ENCODE results near the gene FGF14.

The FGF14 gene

GRCh38 chr13:102361113-102361512, 40.7 kb downstream of the FGF14 start:
- no peak for DNase-seq

DNA sequence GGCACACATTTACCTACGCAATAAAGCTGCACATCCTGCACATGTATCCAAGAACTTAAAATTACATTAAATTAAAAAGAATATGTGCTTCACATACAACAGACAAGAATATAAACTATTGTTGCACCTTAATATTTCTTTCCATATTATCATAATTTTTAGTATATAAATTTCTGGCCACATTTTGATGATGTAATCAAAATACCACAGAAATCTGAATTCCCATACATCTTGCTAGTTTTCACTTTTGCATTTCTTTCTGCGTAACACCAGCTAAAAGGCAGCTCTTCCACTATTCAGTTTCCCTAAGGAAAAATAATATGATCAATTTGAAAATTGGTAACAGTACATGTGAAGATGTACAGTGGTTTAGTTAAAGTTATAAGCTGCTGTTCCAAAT, 42.6 kb downstream of the FGF14 start:
- no peak for DNase-seq

- no peak for DNase-seq
Observed at GRCh38 chr13:102355251-102355650, 46.6 kb downstream of the FGF14 start.

GRCh38 chr13:102354011-102354410, 47.8 kb downstream of the FGF14 start:
- no peak for DNase-seq

- no peak for DNase-seq
Observed at GRCh38 chr13:102351521-102351920, 50.3 kb downstream of the FGF14 start.

GRCh38 chr13:102347490-102347889, 54.4 kb downstream of the FGF14 start:
- DNase-seq = no peak

DNA sequence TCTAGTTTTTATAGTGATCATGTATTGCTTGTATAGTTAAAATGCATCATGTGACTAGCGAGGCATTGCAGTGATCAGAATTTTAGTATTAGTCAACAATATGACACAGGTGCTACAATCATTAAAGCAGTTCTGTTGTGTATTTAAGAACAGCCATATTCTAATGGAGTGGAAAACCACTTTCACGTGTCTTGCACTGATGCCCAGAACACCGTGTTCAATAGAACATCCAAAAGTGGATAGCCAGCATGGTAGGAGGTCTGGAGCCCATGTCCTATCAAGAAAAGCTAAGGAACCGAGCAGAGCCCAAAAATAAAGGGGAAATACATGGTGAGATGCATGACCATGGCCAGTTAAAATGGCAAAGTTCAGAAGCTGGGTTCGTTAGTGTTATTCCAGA, 55.1 kb downstream of the FGF14 start:
- DNase-seq = no peak

DNA sequence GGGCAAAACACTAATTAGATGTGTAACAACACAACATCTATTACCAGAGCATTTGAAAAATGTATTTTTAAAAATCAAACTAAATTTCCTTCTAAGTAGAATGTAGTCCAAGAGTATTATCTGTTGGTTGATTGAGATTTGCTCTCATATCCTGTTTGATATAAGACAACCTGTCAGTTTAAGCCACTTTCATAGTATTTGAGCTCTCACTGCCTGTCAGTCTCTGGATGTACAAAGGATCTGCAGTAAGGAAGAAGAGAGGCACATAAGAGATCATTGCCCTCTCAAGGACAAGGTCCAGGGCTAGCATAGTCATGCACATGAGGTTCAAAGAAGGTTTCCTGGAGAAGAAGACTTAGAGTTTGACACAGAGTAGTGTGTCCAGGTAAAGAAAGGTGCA, 57.4 kb downstream of the FGF14 start:
- DNase-seq = no peak

GRCh38 chr13:102333320-102334198, 68.3 kb downstream of the FGF14 start:
- no peak for DNase-seq

DNA sequence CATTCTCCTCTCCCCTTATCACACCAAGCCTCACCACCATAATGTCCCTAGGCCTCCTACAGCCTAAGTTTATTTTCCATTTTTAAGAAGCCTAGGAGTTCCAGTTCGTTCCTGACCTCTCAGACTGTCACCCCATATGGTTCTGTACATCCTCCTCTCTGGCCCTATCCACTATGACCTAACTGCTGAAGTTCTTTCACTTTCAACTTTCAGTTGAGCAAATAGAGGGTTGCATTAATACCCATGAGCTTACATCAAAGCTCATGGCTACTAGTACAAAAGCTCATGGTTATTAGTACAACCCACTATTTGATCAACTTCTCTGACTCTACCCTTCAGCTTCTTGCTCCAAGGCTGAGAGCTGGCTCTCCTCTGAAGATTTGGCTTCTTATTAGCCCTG, 72.9 kb downstream of the FGF14 start:
- no peak for DNase-seq

DNA sequence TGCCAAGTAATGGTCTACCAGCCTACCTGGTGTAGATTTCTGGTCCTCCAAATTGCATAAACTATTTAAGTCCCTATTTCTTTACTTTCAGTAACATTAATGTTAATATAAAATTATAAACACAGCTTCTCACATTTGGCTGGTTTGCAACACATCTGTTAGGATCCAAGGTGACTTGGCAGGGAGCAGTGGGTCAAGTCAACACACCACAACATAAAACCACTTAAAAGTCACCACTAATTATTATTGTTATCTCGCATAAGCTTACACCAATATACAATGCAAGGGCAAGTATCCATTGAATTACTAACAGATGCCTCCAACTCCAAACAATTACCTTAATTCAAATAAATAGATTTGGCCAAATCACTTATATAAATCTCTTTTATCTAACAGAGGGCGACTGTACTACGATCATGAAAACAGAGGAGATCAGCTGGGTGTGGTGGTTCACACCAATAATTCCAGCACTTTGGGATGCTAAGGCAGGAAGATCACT, 74.7 kb downstream of the FGF14 start:
- no peak for DNase-seq

- DNase-seq = no peak
Observed at GRCh38 chr13:102326381-102327118, 75.3 kb downstream of the FGF14 start.

DNA sequence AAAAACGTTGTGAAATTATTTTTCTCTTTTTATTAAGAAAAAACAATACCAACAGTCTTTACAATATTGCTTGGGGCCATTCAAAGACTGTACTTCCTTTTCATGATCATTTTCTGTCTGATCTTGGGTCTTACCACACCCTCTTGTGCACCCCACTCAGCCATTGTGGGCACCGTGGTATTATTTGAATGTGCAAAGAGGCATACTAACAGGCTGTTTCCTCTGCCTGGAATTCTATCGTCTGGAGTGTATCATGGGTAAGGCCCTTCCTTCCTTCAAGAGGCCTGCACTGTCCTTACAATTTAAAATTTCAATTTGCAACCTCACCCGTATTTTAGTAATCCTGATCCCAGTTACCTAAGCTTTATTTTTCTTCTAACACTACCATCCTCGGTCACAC, 76.5 kb downstream of the FGF14 start:
- DNase-seq = no peak

- no peak for DNase-seq
Observed at GRCh38 chr13:102323505-102323904, 78.3 kb downstream of the FGF14 start.

DNA sequence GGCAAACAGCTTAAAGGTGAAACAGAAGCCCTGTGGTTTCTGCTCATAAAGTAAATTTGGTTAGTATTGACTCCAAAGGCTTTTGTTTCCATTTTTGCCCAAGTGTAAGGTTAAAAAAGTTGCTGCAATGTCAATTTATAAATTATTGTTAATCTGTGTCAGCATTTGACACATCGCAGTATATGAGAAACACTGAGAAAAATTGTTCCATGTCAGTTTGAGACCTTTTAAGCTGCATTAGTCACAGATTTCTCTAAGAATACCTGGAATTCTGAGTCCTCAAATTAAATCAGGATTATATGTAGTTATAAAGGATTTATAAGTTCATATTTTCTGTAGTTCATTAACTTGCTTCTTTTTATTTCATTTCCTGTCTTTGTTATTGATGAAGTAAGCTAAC, 78.8 kb downstream of the FGF14 start:
- DNase-seq = no peak

- no peak for DNase-seq
Observed at GRCh38 chr13:102322211-102322610, 79.6 kb downstream of the FGF14 start.

- no peak for DNase-seq
Observed at GRCh38 chr13:102318233-102318632, 83.6 kb downstream of the FGF14 start.

DNA sequence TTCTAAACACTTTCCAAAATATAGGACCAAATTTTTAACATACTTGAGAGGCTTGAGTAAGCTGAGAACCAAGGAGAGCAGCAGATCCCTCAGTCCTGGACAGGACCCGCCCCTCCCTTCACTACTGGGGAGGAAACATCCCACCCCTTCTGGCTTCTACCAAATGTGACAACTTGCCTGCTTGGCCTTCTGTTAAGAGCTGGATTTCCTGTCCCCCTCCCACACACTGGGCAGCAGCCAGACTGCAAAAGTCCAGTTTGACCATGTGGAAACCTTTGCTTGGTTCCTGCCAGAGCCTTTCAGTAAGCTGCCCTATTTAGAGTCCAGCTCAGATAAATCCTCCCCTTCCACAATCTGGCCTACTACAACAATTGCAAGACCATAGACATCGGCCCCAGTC, 84.3 kb downstream of the FGF14 start:
- no peak for DNase-seq

DNA sequence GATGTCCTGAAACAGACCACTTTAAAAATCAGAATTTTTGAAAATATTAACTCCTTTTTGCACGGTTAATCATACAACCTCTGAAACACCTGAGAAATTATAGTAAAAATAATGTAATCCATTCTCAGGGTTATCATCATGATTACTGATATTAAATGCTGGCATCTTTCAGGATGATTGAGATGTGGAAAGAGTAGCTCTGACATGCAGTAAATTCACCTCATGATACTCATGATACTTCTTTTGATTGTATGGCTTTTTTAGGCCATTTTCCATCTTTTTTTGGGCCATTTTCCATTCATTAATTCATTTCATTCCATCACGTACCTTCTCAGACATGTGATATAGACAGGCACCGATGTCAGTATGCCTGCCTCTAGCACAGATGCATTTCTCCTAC, 85.1 kb downstream of the FGF14 start:
- DNase-seq = no peak

DNA sequence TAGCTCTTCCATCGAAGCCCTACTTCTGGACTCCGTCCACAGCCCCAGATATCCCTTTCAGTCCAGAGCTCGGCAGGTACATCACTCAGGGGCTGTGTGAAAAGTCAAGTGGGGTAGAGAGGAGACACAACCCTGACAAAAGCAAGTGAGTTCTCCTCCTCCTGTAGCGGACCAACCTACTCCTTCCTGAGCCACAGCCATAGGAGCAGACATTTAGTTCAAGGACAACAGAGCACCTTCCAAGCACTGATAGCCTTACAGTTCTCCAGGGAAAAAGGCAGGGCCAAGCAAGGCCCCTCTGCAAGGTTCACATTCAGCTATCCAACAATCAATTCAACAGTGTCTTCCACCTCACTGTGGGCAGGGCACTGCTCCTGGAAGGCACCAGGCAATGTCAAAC, 89.0 kb downstream of the FGF14 start:
- no peak for DNase-seq

GRCh38 chr13:102311901-102312300, 89.9 kb downstream of the FGF14 start:
- no peak for DNase-seq

GRCh38 chr13:102311419-102311796, 90.4 kb downstream of the FGF14 start:
- no peak for DNase-seq

- DNase-seq = no peak
Observed at GRCh38 chr13:102310691-102311418, 91.0 kb downstream of the FGF14 start.

DNA sequence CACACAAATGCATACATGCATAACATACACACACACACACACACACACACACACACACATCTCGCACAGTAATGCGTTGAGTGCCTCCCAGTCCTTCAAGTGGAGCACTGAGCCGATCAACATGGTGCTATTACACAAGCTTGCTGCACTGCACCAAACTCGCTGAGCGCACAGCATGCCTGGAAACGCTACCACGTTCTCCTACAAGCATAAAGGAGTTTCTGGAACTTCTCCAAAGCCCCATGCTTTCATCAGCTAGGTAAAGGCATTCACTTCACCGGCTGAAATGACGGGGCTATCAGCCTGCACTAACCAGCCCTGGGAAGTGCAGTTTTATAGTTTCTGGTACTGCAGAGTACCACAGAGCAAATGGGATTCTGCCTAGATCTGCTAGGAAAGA, 92.7 kb downstream of the FGF14 start:
- DNase-seq = no peak
